GM12864 (cell line): Measurements from ENCODE around the gene TULP1.

Experiments used
- DNase-seq: peaks from one replicate; pipeline ENCODE4 v3.0.0-alpha.2; 2011; ENCODE audit warnings: low read depth
- H3K4me3 ChIP-seq: 2 replicates; pipeline ENCODE4 v1.5.1; 2011; ENCODE audit warnings: mild to moderate bottlenecking, low read depth, low read length, control low read depth
- TF ChIP-seq, protein P1 (sequence below): IDR thresholded peaks from 2 replicates; pipeline ENCODE4 v1.5.1; 2011; ENCODE audit warnings: low read depth, mild to moderate bottlenecking, moderate library complexity, low read length, control low read depth, inconsistent platforms; ENCODE audit errors: missing control alignments

TULP1 gene

GRCh38 chr6:35505999-35506412 lies 6.7 kb downstream of the TULP1 start:
- no peak overlapping the region for H3K4me3 ChIP-seq
- TF ChIP-seq, protein P1, sequence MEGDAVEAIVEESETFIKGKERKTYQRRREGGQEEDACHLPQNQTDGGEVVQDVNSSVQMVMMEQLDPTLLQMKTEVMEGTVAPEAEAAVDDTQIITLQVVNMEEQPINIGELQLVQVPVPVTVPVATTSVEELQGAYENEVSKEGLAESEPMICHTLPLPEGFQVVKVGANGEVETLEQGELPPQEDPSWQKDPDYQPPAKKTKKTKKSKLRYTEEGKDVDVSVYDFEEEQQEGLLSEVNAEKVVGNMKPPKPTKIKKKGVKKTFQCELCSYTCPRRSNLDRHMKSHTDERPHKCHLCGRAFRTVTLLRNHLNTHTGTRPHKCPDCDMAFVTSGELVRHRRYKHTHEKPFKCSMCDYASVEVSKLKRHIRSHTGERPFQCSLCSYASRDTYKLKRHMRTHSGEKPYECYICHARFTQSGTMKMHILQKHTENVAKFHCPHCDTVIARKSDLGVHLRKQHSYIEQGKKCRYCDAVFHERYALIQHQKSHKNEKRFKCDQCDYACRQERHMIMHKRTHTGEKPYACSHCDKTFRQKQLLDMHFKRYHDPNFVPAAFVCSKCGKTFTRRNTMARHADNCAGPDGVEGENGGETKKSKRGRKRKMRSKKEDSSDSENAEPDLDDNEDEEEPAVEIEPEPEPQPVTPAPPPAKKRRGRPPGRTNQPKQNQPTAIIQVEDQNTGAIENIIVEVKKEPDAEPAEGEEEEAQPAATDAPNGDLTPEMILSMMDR: no peak
- DNase-seq: no peak

- no peak overlapping the region for H3K4me3 ChIP-seq
- TF ChIP-seq, protein P1: no peak
- no peak for DNase-seq
Measured at GRCh38 chr6:35503534-35503933, 9.2 kb downstream of the TULP1 start.

DNA sequence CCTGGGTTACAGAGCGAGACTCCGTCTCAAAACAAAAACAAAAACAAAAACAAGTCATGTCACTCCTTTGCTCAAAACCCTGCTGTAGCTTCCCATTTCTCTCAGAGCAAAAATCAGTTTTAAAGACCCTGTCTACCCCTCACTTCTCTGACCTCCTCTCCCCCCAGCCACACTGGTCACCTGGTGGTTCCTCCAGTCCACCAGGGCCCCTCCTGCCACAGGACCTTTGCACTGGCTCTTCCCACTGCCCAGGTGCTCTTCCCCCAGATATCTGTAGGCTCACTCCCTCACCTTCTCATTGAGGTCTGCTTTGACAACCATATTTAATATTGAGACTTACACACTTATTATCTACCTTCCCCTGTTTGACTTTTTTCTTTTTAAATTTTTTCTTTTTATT lies 10.9 kb downstream of the TULP1 start:
- TF ChIP-seq, protein P1: no peak
- no peak overlapping the region for H3K4me3 ChIP-seq
- no peak for DNase-seq

- no peak for DNase-seq
- no peak overlapping the region for H3K4me3 ChIP-seq
- TF ChIP-seq, protein P1: no peak
Measured at GRCh38 chr6:35500782-35501181, 11.9 kb downstream of the TULP1 start.

GRCh38 chr6:35499372-35499771 lies 13.3 kb downstream of the TULP1 start:
- no peak for DNase-seq
- no peak overlapping the region for H3K4me3 ChIP-seq
- TF ChIP-seq, protein P1: no peak

- TF ChIP-seq, protein P1: no peak
- no peak overlapping the region for H3K4me3 ChIP-seq
- DNase-seq: no peak
Measured at GRCh38 chr6:35498422-35499067, 14.2 kb downstream of the TULP1 start.
